ENCODE results near the gene MDN1. TPM values are rescaled to one million over a fixed set of nuclear protein-coding genes. Genes with fewer than 3 reads are reported as not detected.

The MDN1 gene
- total and polyA plus RNA-seq, 2 of the 13 experiments (the other 11 are each of a cell fraction or from before 2014, with no cell fraction given) = 18.8 to 52.9 TPM

DNA sequence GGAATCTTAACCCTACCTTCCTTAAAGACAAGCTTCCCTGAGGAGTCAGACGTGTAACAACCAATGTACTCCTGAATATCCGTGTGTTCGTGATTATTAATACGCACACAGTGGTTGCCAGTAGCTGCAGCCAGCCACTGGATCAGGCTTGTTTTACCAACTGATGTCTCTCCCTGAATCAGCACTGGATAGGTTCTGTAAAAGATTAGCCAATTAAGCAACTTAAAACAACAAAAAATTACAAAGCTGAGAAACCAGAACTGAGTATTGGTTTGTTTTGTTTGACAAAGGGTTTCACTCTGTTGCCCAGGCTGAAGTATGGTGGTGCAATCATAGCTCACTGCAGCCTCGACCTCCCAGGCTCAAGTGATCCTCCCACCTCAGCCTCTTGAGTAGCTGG is 69.3 kb downstream of the MDN1 start:
- Histone ChIP-seq H3K4me3 (replicated peaks in 1 of 3; ENCODE audit: insufficient read depth in 1 of 3, low read depth in 2 of 3, low read length in 3 of 3) (no peak overlapping the region), H3K4me2 (ENCODE audit: low read depth, low read length) (no peak overlapping the region), H3K79me2 (ENCODE audit: insufficient read depth, low read length) (no peaks in the 10 kb centered on the region), H3K36me3 (replicated peaks in 1 of 2; ENCODE audit: control insufficient read depth in 1 of 2, insufficient read depth in 2 of 2, low read length in 2 of 2) (peaks cover 25 to 77% of the 10 kb centered on the region in 2 experiments), H3K9me3 (ENCODE audit: low read length) (no peaks in the 10 kb centered on the region), H3K27me3 (ENCODE audit: control insufficient read depth in 1 of 2, insufficient read depth in 2 of 2, low read length in 2 of 2) (no peaks in the 10 kb centered on the region; a peak in 1 of 5 replicates), H3K9ac (ENCODE audit: insufficient read depth, low read depth, low read length) (no peak overlapping the region), H4K20me1 (ENCODE audit: insufficient read depth, low read length) (no peaks in the 10 kb centered on the region; the same call in 1 of the 2 replicates), H3K27ac (ENCODE audit: extremely low read length, insufficient read depth, low read length) (no peak overlapping the region), H2AFZ (ENCODE audit: low read length) (no peak overlapping the region), H3K4me1 (ENCODE audit: insufficient read depth, low read length) (no peaks in the 10 kb centered on the region)
- WGBS (ENCODE audit: low lambda C conversion rate) = 96% methylated on average over 5 of the region's 5 CpGs
- CTCF ChIA-PET (ENCODE audit: low intra/inter-chr PET ratio, low total read pairs) = no interaction called here
- BruUV-seq (replicated peaks) = no TSS peak
- intact Hi-C loops (cut with micrococcal nuclease; ENCODE audit: unreplicated experiment) (no loop called here), in situ Hi-C loops (cut with HindIII; ENCODE audit: extremely low pct_ligation_motif_present, low pct_unique_long_range_greater_than_20kb) (no loop called here)
- ATAC-seq (no peak), DNase-seq (ENCODE audit: low spot score) (no peak), FAIRE-seq (no peak)
- POLR2A ChIA-PET = no interaction called here
- TF ChIP-seq, protein P1, sequence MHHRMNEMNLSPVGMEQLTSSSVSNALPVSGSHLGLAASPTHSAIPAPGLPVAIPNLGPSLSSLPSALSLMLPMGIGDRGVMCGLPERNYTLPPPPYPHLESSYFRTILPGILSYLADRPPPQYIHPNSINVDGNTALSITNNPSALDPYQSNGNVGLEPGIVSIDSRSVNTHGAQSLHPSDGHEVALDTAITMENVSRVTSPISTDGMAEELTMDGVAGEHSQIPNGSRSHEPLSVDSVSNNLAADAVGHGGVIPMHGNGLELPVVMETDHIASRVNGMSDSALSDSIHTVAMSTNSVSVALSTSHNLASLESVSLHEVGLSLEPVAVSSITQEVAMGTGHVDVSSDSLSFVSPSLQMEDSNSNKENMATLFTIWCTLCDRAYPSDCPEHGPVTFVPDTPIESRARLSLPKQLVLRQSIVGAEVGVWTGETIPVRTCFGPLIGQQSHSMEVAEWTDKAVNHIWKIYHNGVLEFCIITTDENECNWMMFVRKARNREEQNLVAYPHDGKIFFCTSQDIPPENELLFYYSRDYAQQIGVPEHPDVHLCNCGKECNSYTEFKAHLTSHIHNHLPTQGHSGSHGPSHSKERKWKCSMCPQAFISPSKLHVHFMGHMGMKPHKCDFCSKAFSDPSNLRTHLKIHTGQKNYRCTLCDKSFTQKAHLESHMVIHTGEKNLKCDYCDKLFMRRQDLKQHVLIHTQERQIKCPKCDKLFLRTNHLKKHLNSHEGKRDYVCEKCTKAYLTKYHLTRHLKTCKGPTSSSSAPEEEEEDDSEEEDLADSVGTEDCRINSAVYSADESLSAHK (CRISPR knock-in tag; IDR thresholded peaks at IDR 0.05; ENCODE audit: borderline replicate concordance) = no peak
- no peak for TF ChIP-seq SP5 (CRISPR knock-in tag; IDR thresholded peaks at IDR 0.05; ENCODE audit: borderline replicate concordance, low read depth)
- TF ChIP-seq DNMT3B (CRISPR knock-in tag; conservative IDR thresholded peaks at IDR 0.05) = no peak
- no peak for TF ChIP-seq HIC2 (CRISPR knock-in tag; IDR thresholded peaks at IDR 0.05; ENCODE audit: low read depth)
- no peak for TF ChIP-seq ZNF512 (CRISPR knock-in tag; IDR thresholded peaks at IDR 0.05)
- TF ChIP-seq, protein P2, sequence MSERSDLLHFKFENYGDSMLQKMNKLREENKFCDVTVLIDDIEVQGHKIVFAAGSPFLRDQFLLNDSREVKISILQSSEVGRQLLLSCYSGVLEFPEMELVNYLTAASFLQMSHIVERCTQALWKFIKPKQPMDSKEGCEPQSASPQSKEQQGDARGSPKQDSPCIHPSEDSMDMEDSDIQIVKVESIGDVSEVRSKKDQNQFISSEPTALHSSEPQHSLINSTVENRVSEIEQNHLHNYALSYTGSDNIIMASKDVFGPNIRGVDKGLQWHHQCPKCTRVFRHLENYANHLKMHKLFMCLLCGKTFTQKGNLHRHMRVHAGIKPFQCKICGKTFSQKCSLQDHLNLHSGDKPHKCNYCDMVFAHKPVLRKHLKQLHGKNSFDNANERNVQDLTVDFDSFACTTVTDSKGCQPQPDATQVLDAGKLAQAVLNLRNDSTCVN (CRISPR knock-in tag; IDR thresholded peaks at IDR 0.05; ENCODE audit: borderline replicate concordance) = no peak
- TF ChIP-seq DZIP1 (CRISPR knock-in tag; IDR thresholded peaks at IDR 0.05) = no peak
- TF ChIP-seq ZFP90 (CRISPR knock-in tag; IDR thresholded peaks at IDR 0.05; ENCODE audit: borderline replicate concordance) = no peak
- TF ChIP-seq HOXA7 (CRISPR knock-in tag; IDR thresholded peaks at IDR 0.05) = no peak
- TF ChIP-seq PREB (CRISPR knock-in tag; IDR thresholded peaks at IDR 0.05) = no peak
- no peak for TF ChIP-seq KDM5B (CRISPR knock-in tag; IDR thresholded peaks at IDR 0.05; ENCODE audit: borderline replicate concordance)
- no peak for TF ChIP-seq ZFP62 (CRISPR knock-in tag; IDR thresholded peaks at IDR 0.05)
- TF ChIP-seq SOX5 (CRISPR knock-in tag; IDR thresholded peaks at IDR 0.05; ENCODE audit: borderline replicate concordance) = no peak
- TF ChIP-seq EHMT2 (IDR thresholded peaks at IDR 0.05; ENCODE audit: borderline replicate concordance, low read depth, low read length) = no peak

All from HepG2 (cell line).